Fibroblast of lung (primary cell): ENCODE measurements around the gene TEAD2. TPM values are rescaled to one million over a fixed set of nuclear protein-coding genes. Genes with fewer than 3 reads are reported as not detected.
A peak's percentile ranks its signal among the peaks of the same experiment; 100 is the strongest.

Experiments used
- DNase-seq, 2 donors: peaks; one replicate each; pipeline versions ENCODE4 v3.0.0 to v3.0.0-alpha.2; 2010; ENCODE audit warnings: low read depth in 2 of 2
- H2AFZ ChIP-seq: 2 replicates; pipeline ENCODE4 v1.5.1; 2012; ENCODE audit warnings: low read length, control low read depth, inconsistent platforms
- H3K27ac ChIP-seq: 2 replicates; pipeline ENCODE4 v1.5.1; 2011; ENCODE audit warnings: low read length, control low read depth; ENCODE audit not compliant: insufficient read depth
- H3K27me3 ChIP-seq: 2 replicates; pipeline ENCODE4 v1.5.1; 2011; ENCODE audit warnings: mild to moderate bottlenecking, low read length; ENCODE audit not compliant: control insufficient read depth, insufficient read depth
- H3K36me3 ChIP-seq: 2 replicates; pipeline ENCODE4 v1.5.1; 2011; ENCODE audit warnings: low read length; ENCODE audit not compliant: control insufficient read depth, insufficient read depth
- H3K4me1 ChIP-seq: 2 replicates; pipeline ENCODE4 v1.5.1; 2011; ENCODE audit warnings: low read length; ENCODE audit not compliant: control insufficient read depth, insufficient read depth; ENCODE audit errors: extremely low read depth
- H3K4me2 ChIP-seq: 2 replicates; pipeline ENCODE4 v1.5.1; 2011; ENCODE audit warnings: low read length, control low read depth; ENCODE audit not compliant: insufficient read depth; ENCODE audit errors: extremely low read depth
- H3K4me3 ChIP-seq, 4 experiments: fragments of 200-600 bp in 1 of 4; sonication (generic) in 1 of 4; replicated peaks in 1 of 4; 2 replicates each; pipeline ENCODE4 v1.5.1; 2011 to 2016; ENCODE audit warnings: low read length in 4 of 4, low read depth in 3 of 4, mild to moderate bottlenecking in 3 of 4, control low read depth in 2 of 4, inconsistent platforms in 1 of 4, mixed read lengths in 1 of 4; ENCODE audit not compliant: insufficient read depth in 1 of 4; ENCODE audit errors: control extremely low read depth in 1 of 4
- H3K79me2 ChIP-seq: 2 replicates; pipeline ENCODE4 v1.5.1; 2012; ENCODE audit warnings: mild to moderate bottlenecking, low read length, inconsistent platforms; ENCODE audit not compliant: control insufficient read depth, insufficient read depth
- H3K9ac ChIP-seq: 2 replicates; pipeline ENCODE4 v1.5.1; 2011; ENCODE audit warnings: mild to moderate bottlenecking, low read length, control low read depth; ENCODE audit not compliant: insufficient read depth
- H3K9me3 ChIP-seq: 2 replicates; pipeline ENCODE4 v1.5.1; 2012; ENCODE audit warnings: low read depth, low read length; ENCODE audit not compliant: control insufficient read depth, insufficient read depth
- H4K20me1 ChIP-seq: 2 replicates; pipeline ENCODE4 v1.5.1; 2011; ENCODE audit warnings: low read length; ENCODE audit not compliant: control insufficient read depth, insufficient read depth; ENCODE audit errors: extremely low read depth
- EZH2 ChIP-seq: IDR thresholded peaks from 2 replicates; pipeline ENCODE4 v1.5.1; 2012; ENCODE audit warnings: low read length, control low read depth, mild to moderate bottlenecking; ENCODE audit errors: missing control alignments
- polyA plus RNA-seq, 2 donors: library from polyadenylated mRNA; depleted of rRNA in 1 of 2; stranded (reverse) in 1 of 2; unstranded in 1 of 2; fragments of >200 nt; gene quantifications; 2 replicates each; pipeline ENCODE4 v1.2.1, GENCODE V29; 2011 to 2012; ENCODE audit warnings: missing spikeins in 1 of 2
- total RNA-seq: library from RNA; depleted of rRNA; stranded (reverse); fragments of >200 nt; gene quantifications from 2 replicates; pipeline ENCODE4 v1.2.1, GENCODE V29; 2014
- TF ChIP-seq, protein P1 (sequence below), 2 donors: IDR thresholded peaks in 1 of 2; conservative IDR thresholded peaks in 1 of 2; 1 replicate in 1 of 2; 2 replicates in 1 of 2; pipeline ENCODE4 v1.5.1; 2011 to 2012; ENCODE audit warnings: low read length in 2 of 2, control low read depth in 1 of 2, inconsistent platforms in 1 of 2, low read depth in 1 of 2, mild to moderate bottlenecking in 1 of 2

Gene TEAD2
- total and polyA plus RNA-seq, 2 donors (not counting 1 experiment from before 2014, with no cell fraction given), result 19.2 to 22.7 TPM

- TF ChIP-seq, protein P1, sequence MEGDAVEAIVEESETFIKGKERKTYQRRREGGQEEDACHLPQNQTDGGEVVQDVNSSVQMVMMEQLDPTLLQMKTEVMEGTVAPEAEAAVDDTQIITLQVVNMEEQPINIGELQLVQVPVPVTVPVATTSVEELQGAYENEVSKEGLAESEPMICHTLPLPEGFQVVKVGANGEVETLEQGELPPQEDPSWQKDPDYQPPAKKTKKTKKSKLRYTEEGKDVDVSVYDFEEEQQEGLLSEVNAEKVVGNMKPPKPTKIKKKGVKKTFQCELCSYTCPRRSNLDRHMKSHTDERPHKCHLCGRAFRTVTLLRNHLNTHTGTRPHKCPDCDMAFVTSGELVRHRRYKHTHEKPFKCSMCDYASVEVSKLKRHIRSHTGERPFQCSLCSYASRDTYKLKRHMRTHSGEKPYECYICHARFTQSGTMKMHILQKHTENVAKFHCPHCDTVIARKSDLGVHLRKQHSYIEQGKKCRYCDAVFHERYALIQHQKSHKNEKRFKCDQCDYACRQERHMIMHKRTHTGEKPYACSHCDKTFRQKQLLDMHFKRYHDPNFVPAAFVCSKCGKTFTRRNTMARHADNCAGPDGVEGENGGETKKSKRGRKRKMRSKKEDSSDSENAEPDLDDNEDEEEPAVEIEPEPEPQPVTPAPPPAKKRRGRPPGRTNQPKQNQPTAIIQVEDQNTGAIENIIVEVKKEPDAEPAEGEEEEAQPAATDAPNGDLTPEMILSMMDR (conservative IDR thresholded peaks at IDR 0.05 in 1 of 2, IDR thresholded peaks at IDR 0.05 in 1 of 2; ENCODE audit: low read depth in 1 of 2, low read length in 2 of 2), result no peak
- no peak for TF ChIP-seq EZH2
- Histone ChIP-seq H4K20me1 (no peaks in the 10 kb centered on the region), H3K36me3 (peaks cover 19% of the 10 kb centered on the region), H3K27me3 (no peaks in the 10 kb centered on the region), H3K9ac (no peak overlapping the region), H3K79me2 (no peaks in the 10 kb centered on the region), H2AFZ (no peak overlapping the region), H3K4me1 (no peaks in the 10 kb centered on the region), H3K4me3 (no peak overlapping the region), H3K9me3 (no peaks in the 10 kb centered on the region), H3K4me2 (no peak overlapping the region), H3K27ac (no peak overlapping the region)
- DNase-seq, result no peak
Observed at GRCh38 chr19:49348305-49349189, 13.7 kb downstream of the TEAD2 start.

DNA sequence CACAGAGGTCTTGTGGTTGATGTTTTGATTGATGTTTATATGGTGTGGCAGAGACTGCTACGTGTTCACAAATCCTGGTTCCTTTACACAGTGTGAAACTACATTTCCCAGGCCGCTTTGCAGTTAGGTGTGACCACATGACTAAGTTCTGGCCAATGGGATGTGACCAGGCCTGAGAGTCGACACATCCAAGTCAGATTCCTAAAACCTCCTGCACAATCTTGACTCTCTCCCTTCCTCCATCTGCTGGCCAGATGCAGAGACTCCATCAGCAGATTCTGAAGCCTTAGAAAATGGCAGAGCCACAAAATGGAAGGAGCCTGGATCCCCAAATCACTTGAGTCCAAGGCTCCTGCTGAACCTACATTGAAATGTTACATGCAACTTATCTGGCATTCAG lies 14.4 kb downstream of the TEAD2 start:
- H3K36me3 ChIP-seq, result peaks cover 22% of the 10 kb centered on the region
- TF ChIP-seq, protein P1 (conservative IDR thresholded peaks at IDR 0.05 in 1 of 2, IDR thresholded peaks at IDR 0.05 in 1 of 2; ENCODE audit: low read depth in 1 of 2, low read length in 2 of 2), result peak; percentile 12 to 19
- no peak for TF ChIP-seq EZH2
- H3K27me3 ChIP-seq, result no peaks in the 10 kb centered on the region
- no peaks in the 10 kb centered on the region for H3K9me3 ChIP-seq
- H3K4me1 ChIP-seq, result no peaks in the 10 kb centered on the region
- H3K4me2 ChIP-seq, result no peak overlapping the region
- H2AFZ ChIP-seq, result no peak overlapping the region
- H3K79me2 ChIP-seq, result no peaks in the 10 kb centered on the region
- H4K20me1 ChIP-seq, result no peaks in the 10 kb centered on the region
- DNase-seq, result peak; percentile 66 to 76
- H3K4me3 ChIP-seq, result no peak overlapping the region
- no peak overlapping the region for H3K27ac ChIP-seq
- H3K9ac ChIP-seq, result no peak overlapping the region

GRCh38 chr19:49347191-49347590 lies 15.0 kb downstream of the TEAD2 start:
- no peaks in the 10 kb centered on the region for H3K4me1 ChIP-seq
- H3K9ac ChIP-seq, result no peak overlapping the region
- TF ChIP-seq, protein P1 (conservative IDR thresholded peaks at IDR 0.05 in 1 of 2, IDR thresholded peaks at IDR 0.05 in 1 of 2; ENCODE audit: low read depth in 1 of 2, low read length in 2 of 2), result no peak
- no peak for TF ChIP-seq EZH2
- no peak overlapping the region for H3K27ac ChIP-seq
- DNase-seq, result no peak
- no peaks in the 10 kb centered on the region for H3K79me2 ChIP-seq
- H3K36me3 ChIP-seq, result peaks cover 22% of the 10 kb centered on the region
- H3K4me2 ChIP-seq, result no peak overlapping the region
- H3K9me3 ChIP-seq, result no peaks in the 10 kb centered on the region
- no peaks in the 10 kb centered on the region for H3K27me3 ChIP-seq
- no peaks in the 10 kb centered on the region for H4K20me1 ChIP-seq
- H3K4me3 ChIP-seq, result no peak overlapping the region
- H2AFZ ChIP-seq, result no peak overlapping the region
